ENCODE measurements around the gene PEMT. TPM values are rescaled to one million over a fixed set of nuclear protein-coding genes. Genes with fewer than 3 reads are reported as not detected.

The PEMT gene
- total and polyA plus RNA-seq, 2 of the 8 experiments (the other 6 are each of a cell fraction or from before 2014, with no cell fraction given), result 42.0 to 118 TPM

GRCh38 chr17:17528696-17529652 is 62.5 kb downstream of the PEMT start:
- no peak overlapping the region for H3K27ac ChIP-seq (ENCODE audit: low read depth, low read length)
- H3K79me1 ChIP-seq (ENCODE audit: low read depth, low read length), result no peaks in the 10 kb centered on the region; the same call in 1 of the 2 replicates
- no peak overlapping the region for H2AFZ ChIP-seq (ENCODE audit: low read length)
- no peak overlapping the region; the same call in 1 of the 2 replicates for H2AK5ac ChIP-seq (ENCODE audit: low read depth, low read length)
- no peaks in the 10 kb centered on the region for H3K36me3 ChIP-seq (ENCODE audit: control insufficient read depth in 2 of 4, insufficient read depth in 4 of 4, low read length in 3 of 4)
- H3K9me3 ChIP-seq (ENCODE audit: insufficient read depth in 2 of 2, low read depth in 1 of 2, low read length in 1 of 2), result 0 out of 4 replicates have a peak, but pooled peaks cover 0 to 2% of the 10 kb centered on the region in 2 experiments
- H3K9ac ChIP-seq (replicated peaks in 1 of 4; ENCODE audit: extremely low read depth in 1 of 4, low read depth in 3 of 4, low read length in 3 of 4), result no peak overlapping the region
- H2BK120ac ChIP-seq (replicated peaks; ENCODE audit: low read depth, low read length), result no peak overlapping the region
- no peak overlapping the region for H3K14ac ChIP-seq (ENCODE audit: insufficient read length)
- no peaks in the 10 kb centered on the region for H3K23me2 ChIP-seq (ENCODE audit: low read depth, low read length)
- peak overlapping the region; percentile 42 for H4K91ac ChIP-seq (replicated peaks; ENCODE audit: insufficient read length, low read length)
- no peak overlapping the region for H2BK15ac ChIP-seq (ENCODE audit: low read length)
- no peak overlapping the region for H3K4me2 ChIP-seq (ENCODE audit: insufficient read depth in 1 of 2, low read depth in 2 of 2, low read length in 2 of 2)
- no peak overlapping the region for H3K56ac ChIP-seq (replicated peaks; ENCODE audit: insufficient read length, low read depth, low read length)
- 89% methylated on average over 22 of the region's 22 CpGs; no CpG with 5 or more reads in 1 of the 2 experiments for WGBS, 2 experiments (ENCODE audit: extremely low coverage in 1 of 2, insufficient coverage in 1 of 2, insufficient read length in 1 of 2, insufficient replicate concordance in 2 of 2, low coverage in 1 of 2, low lambda C conversion rate in 2 of 2, missing lambda C conversion rate in 1 of 2)
- H3K27me3 ChIP-seq (replicated peaks in 1 of 4; ENCODE audit: control insufficient read depth in 3 of 4, extremely low read depth in 1 of 4, insufficient read depth in 3 of 4, low read length in 3 of 4), result no peaks in the 10 kb centered on the region
- H4K8ac ChIP-seq (ENCODE audit: extremely low read depth, insufficient read depth, low read length), result no peak overlapping the region
- no peak for TF ChIP-seq HDAC2 (IDR thresholded peaks at IDR 0.05; ENCODE audit: borderline replicate concordance in 1 of 2, low read depth in 2 of 2, low read length in 2 of 2)
- no peaks in the 10 kb centered on the region for H3K79me2 ChIP-seq (ENCODE audit: control insufficient read depth in 1 of 2, insufficient read depth in 2 of 2, low read length in 2 of 2)
- CTCF ChIA-PET (ENCODE audit: partially characterized antibody), result interaction anchor here (0.7 to 6.9 kb wide), 11 partner anchors 9 to 112 kb away, joined by 3 to 35 read pairs (median 4); partner anchors contain the start of gene PEMT
- FAIRE-seq (no peak), DNase-seq (ENCODE audit: low read depth in 1 of 2, low spot score in 2 of 2) (no peak)
- H4K5ac ChIP-seq (ENCODE audit: insufficient read length, low read depth, low read length), result no peak overlapping the region
- POLR2A ChIA-PET (ENCODE audit: partially characterized antibody), result interaction anchor here (2.0 kb wide), 1 partner anchor 32 kb away, joined by 9 read pairs; the partner anchor contains the start of gene RASD1
- H3K4ac ChIP-seq (replicated peaks; ENCODE audit: insufficient read length, low read depth, low read length), result no peak overlapping the region
- no peak overlapping the region for H3K4me3 ChIP-seq (ENCODE audit: extremely low read depth in 1 of 4, insufficient read depth in 2 of 4, low read depth in 3 of 4, low read length in 4 of 4)
- no peak overlapping the region for H3K18ac ChIP-seq (ENCODE audit: extremely low read depth, low read length)
- H3K4me1 ChIP-seq (replicated peaks in 1 of 4; ENCODE audit: control insufficient read depth in 3 of 4, insufficient read depth in 4 of 4, low read length in 3 of 4), result peaks cover 0 to 3% (median 0%) of the 10 kb centered on the region in 4 experiments; a peak in 1 of 7 replicates
- peak overlapping the region; percentile 24; the same call in 1 of the 2 replicates for H2BK5ac ChIP-seq (ENCODE audit: low read depth, low read length)
- no peak overlapping the region for H2BK20ac ChIP-seq (ENCODE audit: low read length)
- H2BK12ac ChIP-seq (ENCODE audit: low read depth, low read length), result 0 out of 2 replicates have a peak overlapping the region, but pooled peaks have one; percentile 39
- no peak overlapping the region for H3K23ac ChIP-seq (ENCODE audit: insufficient read length)
- no peaks in the 10 kb centered on the region for H4K20me1 ChIP-seq (replicated peaks in 1 of 2; ENCODE audit: control insufficient read depth in 1 of 2, insufficient read depth in 2 of 2, low read length in 2 of 2)

All from H1 (cell line).